HEK293T (cell line): Measurements from ENCODE around the gene PITPNB.

ENCODE experiments used
- BHLHE40 ChIP-seq: fragments of 450-650 bp; IDR thresholded peaks from 2 replicates; pipeline ENCODE4 v1.6.1; 2016; ENCODE audit warnings: mild to moderate bottlenecking, moderate library complexity, borderline replicate concordance
- CTBP1 ChIP-seq: fragments of 450-650 bp; IDR thresholded peaks from 2 replicates; pipeline ENCODE4 v1.6.1; 2016; ENCODE audit warnings: borderline replicate concordance
- ELF4 ChIP-seq: fragments of 450-650 bp; IDR thresholded peaks from 2 replicates; pipeline ENCODE4 v1.6.1; 2017; ENCODE audit warnings: antibody characterized with exemption
- FOXK2 ChIP-seq: fragments of 450-650 bp; IDR thresholded peaks from 2 replicates; pipeline ENCODE4 v1.6.1; 2016; ENCODE audit warnings: mild to moderate bottlenecking
- FOXM1 ChIP-seq: fragments of 450-650 bp; IDR thresholded peaks from 2 replicates; pipeline ENCODE4 v1.6.1; 2017; ENCODE audit warnings: mild to moderate bottlenecking, borderline replicate concordance
- HDGF ChIP-seq: fragments of 450-650 bp; IDR thresholded peaks from 2 replicates; pipeline ENCODE4 v1.6.1; 2017; ENCODE audit warnings: antibody characterized with exemption, borderline replicate concordance
- LEF1 ChIP-seq: fragments of 450-650 bp; IDR thresholded peaks from 2 replicates; pipeline ENCODE4 v1.6.1; 2017; ENCODE audit warnings: mild to moderate bottlenecking, borderline replicate concordance
- SP1 ChIP-seq: fragments of 450-650 bp; IDR thresholded peaks from 2 replicates; pipeline ENCODE4 v1.6.1; 2017
- ZNF384 ChIP-seq: fragments of 450-650 bp; IDR thresholded peaks from 2 replicates; pipeline ENCODE4 v1.6.1; 2016
- TF ChIP-seq, protein P1 (sequence below): fragments of 450-650 bp; IDR thresholded peaks from 2 replicates; pipeline ENCODE4 v1.6.1; 2016

DNA sequence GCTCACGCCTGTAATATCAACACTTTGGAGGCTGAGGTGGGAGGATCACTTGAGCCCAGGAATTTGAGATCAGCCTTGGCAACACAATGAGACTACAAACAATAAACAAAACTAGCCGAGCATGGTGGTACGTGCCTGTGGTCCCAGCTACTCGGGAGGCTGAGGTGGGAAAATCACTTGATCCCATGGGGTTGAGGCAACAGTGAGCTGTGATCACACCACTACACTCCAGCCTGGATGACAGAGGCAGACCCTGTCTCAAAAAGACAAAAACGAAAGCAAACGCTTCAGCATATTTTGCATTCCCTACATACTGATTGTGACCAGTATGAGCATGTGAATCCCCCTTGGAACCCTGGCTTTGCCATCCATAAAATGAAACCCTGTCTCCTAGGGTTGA, 83.6 kb downstream of the PITPNB start:
- no peak for TF ChIP-seq CTBP1
- TF ChIP-seq FOXK2 = no peak
- no peak for TF ChIP-seq FOXM1
- TF ChIP-seq SP1 = no peak
- TF ChIP-seq ELF4 = no peak
- no peak for TF ChIP-seq HDGF
- no peak for TF ChIP-seq LEF1
- TF ChIP-seq, protein P1, sequence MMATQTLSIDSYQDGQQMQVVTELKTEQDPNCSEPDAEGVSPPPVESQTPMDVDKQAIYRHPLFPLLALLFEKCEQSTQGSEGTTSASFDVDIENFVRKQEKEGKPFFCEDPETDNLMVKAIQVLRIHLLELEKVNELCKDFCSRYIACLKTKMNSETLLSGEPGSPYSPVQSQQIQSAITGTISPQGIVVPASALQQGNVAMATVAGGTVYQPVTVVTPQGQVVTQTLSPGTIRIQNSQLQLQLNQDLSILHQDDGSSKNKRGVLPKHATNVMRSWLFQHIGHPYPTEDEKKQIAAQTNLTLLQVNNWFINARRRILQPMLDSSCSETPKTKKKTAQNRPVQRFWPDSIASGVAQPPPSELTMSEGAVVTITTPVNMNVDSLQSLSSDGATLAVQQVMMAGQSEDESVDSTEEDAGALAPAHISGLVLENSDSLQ = no peak
- no peak for TF ChIP-seq BHLHE40
- TF ChIP-seq ZNF384 = no peak
